Measurements from ENCODE around the gene CACNG4. TPM values are rescaled to one million over a fixed set of nuclear protein-coding genes. Genes with fewer than 3 reads are reported as not detected.

The CACNG4 gene
- total and polyA plus RNA-seq, 9 of the 15 experiments (the other 6 are each of a cell fraction or from before 2014, with no cell fraction given) = 0.07 TPM; not detected in 8

DNA sequence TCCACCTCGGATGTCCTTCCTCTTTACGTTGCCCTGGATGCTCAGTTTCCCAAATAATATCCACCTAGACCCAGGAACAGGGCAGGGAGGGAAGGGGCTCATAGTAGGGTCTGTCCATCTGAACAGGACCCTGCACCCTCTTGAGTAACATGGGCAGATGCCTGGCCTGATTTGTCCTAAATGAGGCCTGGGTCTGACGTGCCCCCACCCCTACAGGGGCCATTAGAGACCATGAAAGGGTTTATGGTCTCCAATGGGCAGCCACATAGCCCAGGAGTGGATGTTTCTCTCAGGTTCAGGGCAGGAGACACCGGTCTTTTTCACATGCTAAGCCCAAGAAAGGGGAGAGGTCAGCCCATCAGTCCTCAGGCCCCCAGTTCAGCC lies 86.6 kb downstream of the CACNG4 start:
- POLR2A ChIA-PET = no interaction called here
- no peak overlapping the region for H3K27ac ChIP-seq (ENCODE audit: extremely low read depth, low read depth, low read length)
- H3K27me3 ChIP-seq (ENCODE audit: control insufficient read depth in 2 of 2, insufficient read depth in 2 of 2, low read length in 2 of 2) = peaks cover 19 to 44% of the 10 kb centered on the region in 2 experiments
- in situ Hi-C loops (cut with MboI) (no loop called here), intact Hi-C loops (cut with micrococcal nuclease) (no loop called here)
- no peaks in the 10 kb centered on the region for H3K9me1 ChIP-seq (ENCODE audit: control insufficient read depth, insufficient read depth, low read length)
- no peaks in the 10 kb centered on the region for H3K79me2 ChIP-seq (ENCODE audit: control insufficient read depth, insufficient read depth, low read length)
- no peaks in the 10 kb centered on the region; the same call in 2 of the 3 replicates for H3K36me3 ChIP-seq (ENCODE audit: control insufficient read depth, insufficient read depth, low read length)
- FAIRE-seq (no peak), DNase-seq (ENCODE audit: extremely low read depth in 1 of 4, low spot score in 3 of 4) (no peak), ATAC-seq (no peak)
- TF ChIP-seq, protein P1, sequence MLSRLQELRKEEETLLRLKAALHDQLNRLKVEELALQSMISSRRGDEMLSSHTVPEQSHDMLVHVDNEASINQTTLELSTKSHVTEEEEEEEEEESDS (CRISPR knock-in tag; IDR thresholded peaks at IDR 0.05) = no peak
- TF ChIP-seq ZNF324 (CRISPR knock-in tag; IDR thresholded peaks at IDR 0.05) = no peak
- TF ChIP-seq GATAD2B (IDR thresholded peaks at IDR 0.05; ENCODE audit: borderline replicate concordance) = no peak
- TF ChIP-seq KLF13 (tag; IDR thresholded peaks at IDR 0.05; ENCODE audit: borderline replicate concordance, low read depth) = no peak
- no peak for TF ChIP-seq ETV5 (CRISPR knock-in tag; IDR thresholded peaks at IDR 0.05; ENCODE audit: low read depth)
- TF ChIP-seq SAP30 (IDR thresholded peaks at IDR 0.05; ENCODE audit: borderline replicate concordance, insufficient read depth, low read depth, low read length, poor library complexity, severe bottlenecking) = no peak
- no peak for TF ChIP-seq ZNF707 (CRISPR knock-in tag; conservative IDR thresholded peaks at IDR 0.05)
- no peak for TF ChIP-seq CHCHD3 (CRISPR knock-in tag; IDR thresholded peaks at IDR 0.05)
- no peak for TF ChIP-seq ZEB2 (IDR thresholded peaks at IDR 0.05)
- TF ChIP-seq, protein P2, sequence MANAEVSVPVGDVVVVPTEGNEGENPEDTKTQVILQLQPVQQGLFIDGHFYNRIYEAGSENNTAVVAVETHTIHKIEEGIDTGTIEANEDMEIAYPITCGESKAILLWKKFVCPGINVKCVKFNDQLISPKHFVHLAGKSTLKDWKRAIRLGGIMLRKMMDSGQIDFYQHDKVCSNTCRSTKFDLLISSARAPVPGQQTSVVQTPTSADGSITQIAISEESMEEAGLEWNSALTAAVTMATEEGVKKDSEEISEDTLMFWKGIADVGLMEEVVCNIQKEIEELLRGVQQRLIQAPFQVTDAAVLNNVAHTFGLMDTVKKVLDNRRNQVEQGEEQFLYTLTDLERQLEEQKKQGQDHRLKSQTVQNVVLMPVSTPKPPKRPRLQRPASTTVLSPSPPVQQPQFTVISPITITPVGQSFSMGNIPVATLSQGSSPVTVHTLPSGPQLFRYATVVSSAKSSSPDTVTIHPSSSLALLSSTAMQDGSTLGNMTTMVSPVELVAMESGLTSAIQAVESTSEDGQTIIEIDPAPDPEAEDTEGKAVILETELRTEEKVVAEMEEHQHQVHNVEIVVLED (CRISPR knock-in tag; IDR thresholded peaks at IDR 0.05) = no peak
- no peak for TF ChIP-seq ZNF431 (CRISPR knock-in tag; IDR thresholded peaks at IDR 0.05)
- TF ChIP-seq STAG1 (CRISPR knock-in tag; IDR thresholded peaks at IDR 0.05; ENCODE audit: borderline replicate concordance) = no peak
- TF ChIP-seq ZNF347 (CRISPR knock-in tag; IDR thresholded peaks at IDR 0.05; ENCODE audit: low read depth) = no peak
- TF ChIP-seq MNT (conservative IDR thresholded peaks at IDR 0.05) = no peak
- TF ChIP-seq MBD1 (CRISPR knock-in tag; IDR thresholded peaks at IDR 0.05) = no peak
- TF ChIP-seq GATA2 (CRISPR knock-in tag; IDR thresholded peaks at IDR 0.05) = no peak
- no peak for TF ChIP-seq ZNF778 (CRISPR knock-in tag; IDR thresholded peaks at IDR 0.05)
- no peak for TF ChIP-seq HEY1 (CRISPR knock-in tag; IDR thresholded peaks at IDR 0.05; ENCODE audit: borderline replicate concordance)
- peaks cover 0 to 5% of the 10 kb centered on the region in 2 experiments; a peak in 1 of 5 replicates for H3K4me1 ChIP-seq (replicated peaks in 1 of 2; ENCODE audit: control insufficient read depth in 2 of 2, insufficient read depth in 2 of 2, low read length in 2 of 2)
- no peak overlapping the region for H2AFZ ChIP-seq (ENCODE audit: low read depth, low read length)
- no peak overlapping the region for H3K9ac ChIP-seq (ENCODE audit: insufficient read depth in 1 of 2, low read depth in 2 of 2, low read length in 2 of 2)
- H3K9me3 ChIP-seq (replicated peaks; ENCODE audit: control insufficient read depth, insufficient read depth, low read depth, low read length) = no peaks in the 10 kb centered on the region; the same call in 1 of the 2 replicates
- no peak overlapping the region for H3K4me2 ChIP-seq (ENCODE audit: insufficient read depth, low read length)
- no peak overlapping the region for H3K4me3 ChIP-seq
- WGBS (ENCODE audit: insufficient coverage, low coverage, missing lambda C conversion rate) = 4% methylated on average over 4 of the region's 4 CpGs
- no TSS peak for BruUV-seq (replicated peaks)
- no peaks in the 10 kb centered on the region for H4K20me1 ChIP-seq (replicated peaks; ENCODE audit: control insufficient read depth, insufficient read depth, low read length)
- CTCF ChIA-PET (ENCODE audit: low intra/inter-chr PET ratio) = no interaction called here

All from K562 (cell line).